GM19025 (cell line): ENCODE measurements around the gene KLB.

ENCODE experiments used
- ATAC-seq: cut with Tn5 transposase; IDR thresholded peaks from one replicate; pipeline ENCODE4 v1.9.1; 2021; ENCODE audit warnings: mild to moderate bottlenecking, low read depth, moderate library complexity; ENCODE audit not compliant: unreplicated experiment

KLB gene

DNA sequence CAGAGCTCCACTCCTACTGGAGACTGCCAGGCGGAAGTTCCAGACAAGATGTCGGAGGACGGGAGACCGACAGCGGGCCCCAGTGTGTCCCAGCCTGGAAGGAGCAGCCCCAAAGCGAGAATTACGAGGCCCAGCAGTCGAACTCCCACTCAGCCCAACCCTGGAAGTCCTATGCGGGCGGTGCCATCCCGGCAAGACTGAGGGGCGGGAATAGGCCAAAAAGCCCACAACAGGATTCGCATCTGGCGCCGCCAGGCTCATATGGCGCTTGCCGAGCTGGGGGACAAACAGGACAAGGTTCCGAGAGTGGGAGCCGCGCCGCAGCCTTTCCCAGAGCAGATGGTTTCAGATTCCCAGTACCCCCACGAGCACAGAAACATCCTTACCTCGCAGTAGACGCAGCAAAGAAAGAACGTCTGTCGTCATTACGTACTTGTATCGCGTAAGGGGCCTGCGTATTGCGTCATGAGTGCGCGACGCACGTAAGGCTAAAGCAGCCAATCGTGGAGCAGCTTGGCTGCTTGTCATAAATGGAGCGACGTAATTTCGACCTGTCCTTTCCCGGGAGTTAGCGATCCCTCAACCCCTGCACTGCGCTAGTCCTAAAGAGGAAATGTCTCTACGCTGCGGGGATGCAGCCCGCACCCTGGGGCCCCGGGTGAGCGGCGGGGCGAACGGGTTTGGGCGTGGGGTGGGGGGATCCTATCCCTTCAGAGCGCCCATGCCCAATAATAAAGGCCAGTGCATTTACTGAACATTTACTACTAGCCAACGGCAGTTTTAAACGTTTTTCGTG lies 52.0 kb downstream of the KLB start, which contains the start of the genes LIAS and RPL9:
LIAS (plus strand) TSS at position 552 of the 796 bp plus-strand sequence; CDS start at position 614, 62 bp downstream.
RPL9 (minus strand) TSS at position 418 of the 796 bp plus-strand sequence. CDS start 483 bp downstream, outside the sequence.
- peak; percentile 80 for ATAC-seq

DNA sequence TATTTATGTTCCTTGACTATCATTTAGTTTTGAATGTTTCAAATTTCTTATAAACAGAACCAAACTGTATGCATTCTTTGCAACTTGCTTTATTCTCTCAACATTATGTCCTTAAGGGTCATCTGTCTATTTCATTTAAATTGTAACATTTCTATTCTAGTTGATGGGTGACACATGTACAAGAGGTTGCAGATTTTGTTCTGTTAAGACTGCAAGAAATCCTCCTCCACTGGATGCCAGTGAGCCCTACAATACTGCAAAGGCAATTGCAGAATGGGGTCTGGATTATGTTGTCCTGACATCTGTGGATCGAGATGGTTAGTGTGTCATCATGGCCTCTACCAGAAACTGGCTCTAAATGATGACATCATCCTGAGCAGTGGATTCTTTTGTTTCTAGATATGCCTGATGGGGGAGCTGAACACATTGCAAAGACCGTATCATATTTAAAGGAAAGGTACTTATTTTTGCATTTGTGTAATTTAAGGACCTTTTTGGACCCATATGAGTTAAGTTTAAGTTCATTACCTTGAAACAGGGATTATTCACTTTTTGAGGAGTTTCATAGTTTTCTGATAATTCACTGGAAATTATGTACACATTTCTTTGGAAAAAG lies 58.3 kb downstream of the KLB start:
- no peak for ATAC-seq

GRCh38 chr4:39466747-39467146 lies 60.0 kb downstream of the KLB start:
- ATAC-seq = no peak

DNA sequence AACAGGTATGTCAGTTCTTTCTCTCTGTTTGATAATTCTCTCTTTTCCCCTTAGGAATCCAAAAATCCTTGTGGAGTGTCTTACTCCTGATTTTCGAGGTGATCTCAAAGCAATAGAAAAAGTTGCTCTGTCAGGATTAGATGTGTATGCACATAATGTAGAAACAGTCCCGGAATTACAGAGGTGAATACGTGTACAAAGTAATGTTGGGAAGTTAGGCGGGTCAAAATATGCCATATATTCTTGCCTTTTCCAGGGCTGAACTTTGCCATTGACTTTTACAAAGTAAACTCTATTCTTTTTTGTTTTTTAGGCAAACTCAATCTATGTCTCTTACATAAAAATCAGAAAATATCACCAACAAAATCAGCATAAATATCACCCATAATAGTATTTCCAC lies 60.7 kb downstream of the KLB start:
- no peak for ATAC-seq

GRCh38 chr4:39469429-39470077 lies 62.8 kb downstream of the KLB start:
- no peak for ATAC-seq

DNA sequence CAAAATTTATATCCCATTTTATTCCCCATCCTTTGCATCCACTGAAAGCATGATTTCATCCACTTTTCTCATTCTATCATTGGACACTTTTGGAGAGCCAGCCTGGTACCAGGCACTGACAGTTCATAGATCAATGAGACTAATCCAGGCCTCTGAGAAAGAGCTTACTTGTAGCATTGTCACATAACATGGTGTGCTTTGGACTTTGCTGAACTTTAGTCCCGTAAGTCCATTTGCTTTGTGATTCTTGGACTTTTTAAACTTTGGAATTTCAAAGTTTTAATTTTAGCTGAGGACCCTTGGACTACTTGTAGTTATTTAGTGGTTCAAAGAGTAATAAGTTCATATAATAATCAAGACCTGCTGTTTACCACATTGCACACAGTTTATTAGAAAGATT lies 63.7 kb downstream of the KLB start:
- no peak for ATAC-seq

GRCh38 chr4:39472396-39472795 lies 65.7 kb downstream of the KLB start:
- ATAC-seq = no peak

DNA sequence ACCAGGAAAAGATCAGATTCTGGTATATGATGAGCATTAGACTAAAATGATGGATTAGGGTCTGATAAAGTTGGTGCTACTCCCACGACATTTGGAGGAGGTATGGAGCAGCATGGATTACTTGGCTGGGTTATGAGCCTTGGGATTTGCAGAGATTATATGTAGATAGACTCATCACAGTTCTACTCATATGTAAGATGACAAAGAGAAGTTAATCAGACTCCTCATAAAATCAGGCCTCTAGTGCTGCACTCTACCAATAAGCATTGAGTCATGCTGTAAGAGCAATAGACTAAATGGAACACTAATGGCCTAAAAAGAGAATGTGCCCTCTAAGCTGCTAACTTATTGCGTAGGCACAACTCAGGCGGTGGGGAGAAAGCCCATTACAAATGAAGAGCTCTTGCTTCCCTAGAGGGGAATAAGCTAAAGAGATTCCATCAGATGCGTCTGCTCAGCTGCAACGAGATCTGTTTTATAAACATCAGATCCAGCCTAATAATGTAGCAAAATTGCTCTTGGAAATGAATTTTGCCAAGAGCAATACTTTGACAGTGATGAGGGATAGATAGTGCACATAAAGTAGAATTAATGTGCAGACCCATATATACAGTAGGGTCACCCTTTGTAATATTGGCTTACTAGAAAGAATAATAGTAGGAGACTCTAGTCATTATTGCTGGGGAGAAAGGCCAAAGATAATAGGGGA lies 69.6 kb downstream of the KLB start:
- ATAC-seq = no peak

GRCh38 chr4:39480251-39480650 lies 73.5 kb downstream of the KLB start:
- ATAC-seq = no peak

DNA sequence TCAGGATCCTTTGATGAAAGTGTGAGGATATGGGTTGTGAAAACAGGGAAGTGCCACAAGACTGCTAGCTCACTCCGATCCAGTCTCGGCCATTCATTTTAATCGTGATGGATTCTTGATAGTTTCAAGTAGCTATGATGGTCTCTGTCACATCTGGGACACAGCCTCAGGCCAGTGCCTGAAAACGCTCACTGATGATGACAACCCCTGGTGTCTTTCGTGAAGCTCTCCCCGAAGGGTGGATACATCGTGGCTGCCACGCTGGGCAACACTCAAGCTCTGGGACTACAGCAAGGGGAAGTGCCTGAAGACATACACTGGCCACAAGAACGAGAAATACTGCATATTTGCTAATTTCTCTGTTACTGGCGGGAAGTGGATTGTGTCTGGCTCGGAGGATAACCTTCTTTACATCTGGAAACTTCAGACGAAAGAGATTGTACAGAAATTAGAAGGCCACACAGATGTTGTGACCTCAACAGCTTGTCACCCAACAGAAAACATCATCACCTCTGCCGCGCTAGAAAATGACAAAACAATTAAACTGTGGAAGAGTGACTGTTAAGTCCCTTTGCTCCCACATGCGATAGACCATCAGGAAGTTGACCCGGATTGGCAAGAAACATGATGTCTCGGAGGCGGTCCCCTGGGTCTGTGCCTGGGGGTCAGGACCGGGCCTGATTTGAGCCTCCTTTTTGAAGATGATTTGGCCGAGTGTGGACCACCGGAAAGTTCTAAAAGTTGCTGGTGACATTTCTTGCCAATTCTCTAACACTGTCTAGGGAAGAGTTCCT lies 74.4 kb downstream of the KLB start:
- no peak for ATAC-seq

- no peak for ATAC-seq
Observed at GRCh38 chr4:39484582-39485272, 78.0 kb downstream of the KLB start.

DNA sequence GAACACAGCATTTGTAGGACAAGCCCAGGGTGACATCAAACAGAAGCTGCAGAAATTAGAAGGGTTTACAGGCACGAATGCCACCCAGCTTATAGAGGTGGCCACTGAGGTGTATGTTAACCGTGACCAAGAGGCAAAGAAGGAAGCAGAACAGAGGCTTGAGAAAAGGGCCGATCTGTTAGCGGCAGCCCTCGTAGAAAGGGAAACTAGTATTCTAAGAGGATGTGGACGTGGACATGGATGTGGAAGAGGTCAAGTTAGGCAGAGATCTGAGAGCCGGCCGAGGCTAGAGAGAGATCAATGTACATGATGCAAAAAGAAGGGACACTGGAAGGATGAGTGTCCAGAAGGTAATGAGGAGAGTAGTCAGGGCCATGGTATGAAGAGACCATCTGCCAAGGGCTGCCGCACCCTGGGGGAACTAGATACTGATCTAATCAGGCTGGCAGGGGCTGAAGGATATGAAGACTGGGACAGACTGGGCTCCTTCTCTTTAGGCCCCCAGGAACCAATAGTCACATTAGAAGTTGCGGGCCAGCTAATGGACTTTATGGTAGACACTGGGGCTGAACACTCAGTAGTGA lies 79.6 kb downstream of the KLB start:
- ATAC-seq = no peak

DNA sequence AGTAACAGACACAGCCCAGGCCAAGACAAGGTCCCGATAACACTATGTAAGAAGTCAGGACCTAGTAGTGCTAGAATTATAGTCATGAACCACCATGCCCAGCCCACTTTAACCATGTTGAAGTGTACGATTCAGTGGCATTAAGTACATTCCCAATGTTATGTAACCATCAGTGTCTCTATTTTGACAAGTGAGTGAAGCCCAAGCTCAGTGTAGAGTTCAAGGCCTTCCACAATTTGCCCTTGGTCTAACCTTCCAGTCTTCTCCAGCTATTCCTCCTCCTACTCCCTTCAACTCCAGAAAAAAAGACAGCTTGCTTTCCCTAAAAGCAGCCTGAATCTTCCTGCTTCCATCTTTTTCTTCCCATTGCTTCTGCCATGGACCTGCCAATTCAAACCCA lies 83.6 kb downstream of the KLB start:
- no peak for ATAC-seq

DNA sequence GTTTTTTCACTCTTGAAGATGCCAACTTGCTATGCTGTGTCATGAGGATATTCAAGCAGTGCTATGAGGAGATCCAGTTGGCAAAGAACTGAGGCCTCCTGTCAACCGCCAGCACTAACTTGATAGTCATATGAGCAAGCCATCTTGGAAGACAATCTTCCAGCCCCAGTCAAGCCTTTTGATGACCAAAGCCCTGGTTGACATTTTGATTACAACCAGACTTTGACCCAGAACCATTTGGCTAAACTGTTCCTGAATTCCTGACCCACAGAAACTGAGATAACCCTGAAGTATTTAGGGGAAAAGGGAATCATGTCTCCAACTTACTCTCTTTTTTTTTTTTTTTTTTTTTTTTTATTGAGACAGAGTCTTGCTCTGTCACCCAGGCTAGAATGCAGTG lies 87.6 kb downstream of the KLB start:
- ATAC-seq = no peak

DNA sequence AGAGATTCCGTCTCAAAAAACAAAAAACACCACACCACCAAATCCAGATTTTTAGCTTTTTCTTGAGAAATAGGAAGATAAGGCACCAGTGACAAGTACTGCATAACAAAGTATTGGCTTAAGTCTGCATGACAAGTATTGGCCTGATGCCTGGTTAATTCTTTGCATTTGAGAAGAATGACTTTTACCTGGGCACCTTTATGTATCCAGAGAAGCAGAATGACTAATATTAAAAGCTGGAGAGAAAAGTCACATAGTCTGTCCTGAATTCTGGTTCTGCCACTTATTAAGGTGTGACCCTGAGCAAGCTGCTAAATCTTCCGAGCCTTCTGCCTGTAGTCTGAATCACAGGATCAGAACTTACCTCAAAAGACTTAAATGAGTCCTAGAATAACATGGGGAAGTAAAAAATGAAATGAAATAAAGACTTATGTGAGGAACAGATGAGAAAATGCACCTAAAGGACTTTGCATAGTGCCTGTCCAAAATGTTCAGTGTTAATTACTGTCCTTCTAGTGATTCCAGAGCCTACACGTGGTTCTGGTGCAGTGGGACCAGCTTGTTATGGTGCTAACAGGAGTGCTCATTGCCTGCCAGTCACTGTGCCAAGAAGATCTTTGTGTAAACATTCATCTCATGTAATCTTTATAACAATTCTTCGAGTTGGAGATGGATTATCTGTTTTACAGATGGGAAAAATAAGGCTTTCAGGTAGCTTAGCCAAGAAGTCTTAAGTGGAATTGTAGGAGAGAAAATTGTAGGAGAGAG lies 88.9 kb downstream of the KLB start:
- ATAC-seq = no peak

DNA sequence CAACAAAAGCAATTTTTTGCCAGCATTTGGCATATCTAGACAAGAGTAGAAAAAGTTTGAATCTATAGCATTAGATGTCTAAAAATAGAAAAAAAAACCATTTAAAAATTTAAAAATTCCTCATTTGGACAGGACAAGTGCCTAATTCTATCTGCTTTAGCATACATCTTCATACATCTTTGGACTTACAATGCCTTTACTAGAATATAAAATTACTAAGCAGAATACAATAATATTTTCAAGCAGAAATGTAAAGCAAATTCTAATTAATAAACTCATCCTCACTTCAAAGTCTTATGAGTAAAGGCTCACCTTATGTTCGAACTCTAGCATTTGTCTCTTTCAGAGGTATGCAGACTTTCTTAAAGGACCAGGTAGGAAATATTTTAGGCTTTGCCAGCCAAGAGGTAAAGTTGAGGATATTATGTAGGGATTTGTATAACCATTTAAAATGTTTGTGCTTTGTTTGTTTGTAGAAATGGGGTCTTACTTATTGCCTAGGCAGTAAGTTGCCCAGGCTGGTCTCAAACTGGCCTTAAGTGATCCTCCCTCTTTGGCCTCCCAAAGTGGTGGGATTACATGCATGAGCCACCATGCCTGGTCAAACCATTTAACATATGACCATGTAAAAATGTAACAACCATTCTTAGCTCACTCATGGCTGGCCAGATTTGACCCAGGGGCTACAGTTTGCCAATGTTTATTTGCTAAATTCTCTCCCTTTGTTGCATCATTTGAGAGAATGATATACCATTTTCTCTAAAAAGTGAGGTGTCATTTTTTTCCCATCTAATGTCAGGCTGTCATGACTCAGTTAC lies 91.4 kb downstream of the KLB start:
- ATAC-seq = no peak

- no peak for ATAC-seq
Observed at GRCh38 chr4:39498727-39499020, 91.9 kb downstream of the KLB start.
